HG02798 (cell line): ENCODE data around the gene ANKRD39.

Experiments
- ATAC-seq: cut with Tn5 transposase; IDR thresholded peaks from one replicate; pipeline ENCODE4 v1.9.1; 2021; ENCODE audit warnings: mild to moderate bottlenecking; ENCODE audit not compliant: unreplicated experiment, poor library complexity

The ANKRD39 gene

GRCh38 chr2:96835830-96836229, 22.0 kb downstream of the ANKRD39 start:
- ATAC-seq, result no peak

- no peak for ATAC-seq
These were observed 24.9 kb downstream of the ANKRD39 start for GRCh38 chr2:96832754-96833507.

- no peak for ATAC-seq
These were observed 25.4 kb downstream of the ANKRD39 start for GRCh38 chr2:96832408-96832753.

GRCh38 chr2:96831679-96832078, 26.1 kb downstream of the ANKRD39 start:
- ATAC-seq, result no peak

GRCh38 chr2:96830044-96830562, 27.7 kb downstream of the ANKRD39 start:
- no peak for ATAC-seq

- no peak for ATAC-seq
These were observed 28.9 kb downstream of the ANKRD39 start for GRCh38 chr2:96828874-96829273.

GRCh38 chr2:96828436-96828835, 29.4 kb downstream of the ANKRD39 start:
- no peak for ATAC-seq

- ATAC-seq, result no peak
These were observed 31.1 kb downstream of the ANKRD39 start for GRCh38 chr2:96826546-96827278.

- no peak for ATAC-seq
These were observed 32.8 kb downstream of the ANKRD39 start for GRCh38 chr2:96825057-96825456.

- no peak for ATAC-seq
These were observed 33.5 kb downstream of the ANKRD39 start for GRCh38 chr2:96824079-96824870.

GRCh38 chr2:96823198-96823597, 34.6 kb downstream of the ANKRD39 start:
- no peak for ATAC-seq

- ATAC-seq, result no peak
These were observed 35.0 kb downstream of the ANKRD39 start for GRCh38 chr2:96822786-96823185.

GRCh38 chr2:96821113-96821675, 36.6 kb downstream of the ANKRD39 start:
- no peak for ATAC-seq

GRCh38 chr2:96819876-96820511, 37.8 kb downstream of the ANKRD39 start:
- no peak for ATAC-seq

- no peak for ATAC-seq
These were observed 38.5 kb downstream of the ANKRD39 start for GRCh38 chr2:96819128-96819875.

GRCh38 chr2:96817882-96818281, 39.9 kb downstream of the ANKRD39 start:
- ATAC-seq, result no peak

- ATAC-seq, result no peak
These were observed 40.7 kb downstream of the ANKRD39 start for GRCh38 chr2:96816836-96817702.

GRCh38 chr2:96816127-96816835, 41.5 kb downstream of the ANKRD39 start, which contains the start of gene CNNM3:
TSS of gene CNNM3 (plus strand) at chr2:96816268. CDS start at chr2:96816278, 10 bp downstream.
- ATAC-seq, result peak; percentile 90
